Measurements from ENCODE around the gene ASAP2.

DNA sequence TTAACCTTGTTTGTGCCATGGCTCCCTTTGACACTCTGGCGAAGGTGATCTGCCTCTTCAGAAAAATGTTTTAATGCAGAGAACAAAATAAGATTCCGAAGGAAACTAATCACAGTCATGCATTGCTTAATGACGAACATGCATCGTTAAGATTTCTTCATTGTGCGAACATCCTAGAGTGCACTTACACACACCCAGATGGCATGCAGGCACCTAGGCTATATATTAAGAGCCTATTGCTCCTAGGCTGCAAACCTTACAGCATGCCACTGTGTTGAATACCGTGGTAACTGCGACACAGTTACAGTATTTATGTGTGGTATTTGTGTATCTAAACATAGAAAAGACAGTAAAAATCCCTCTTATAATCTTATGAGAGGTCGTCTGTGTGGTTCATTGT lies 8.3 kb downstream of the ASAP2 start:
- TF ChIP-seq, protein P1, sequence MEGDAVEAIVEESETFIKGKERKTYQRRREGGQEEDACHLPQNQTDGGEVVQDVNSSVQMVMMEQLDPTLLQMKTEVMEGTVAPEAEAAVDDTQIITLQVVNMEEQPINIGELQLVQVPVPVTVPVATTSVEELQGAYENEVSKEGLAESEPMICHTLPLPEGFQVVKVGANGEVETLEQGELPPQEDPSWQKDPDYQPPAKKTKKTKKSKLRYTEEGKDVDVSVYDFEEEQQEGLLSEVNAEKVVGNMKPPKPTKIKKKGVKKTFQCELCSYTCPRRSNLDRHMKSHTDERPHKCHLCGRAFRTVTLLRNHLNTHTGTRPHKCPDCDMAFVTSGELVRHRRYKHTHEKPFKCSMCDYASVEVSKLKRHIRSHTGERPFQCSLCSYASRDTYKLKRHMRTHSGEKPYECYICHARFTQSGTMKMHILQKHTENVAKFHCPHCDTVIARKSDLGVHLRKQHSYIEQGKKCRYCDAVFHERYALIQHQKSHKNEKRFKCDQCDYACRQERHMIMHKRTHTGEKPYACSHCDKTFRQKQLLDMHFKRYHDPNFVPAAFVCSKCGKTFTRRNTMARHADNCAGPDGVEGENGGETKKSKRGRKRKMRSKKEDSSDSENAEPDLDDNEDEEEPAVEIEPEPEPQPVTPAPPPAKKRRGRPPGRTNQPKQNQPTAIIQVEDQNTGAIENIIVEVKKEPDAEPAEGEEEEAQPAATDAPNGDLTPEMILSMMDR (IDR thresholded peaks at IDR 0.05) = no peak
- no peak for TF ChIP-seq POLR2AphosphoS5 (IDR thresholded peaks at IDR 0.05)
